GM12872 (cell line): Measurements from ENCODE around the gene TMPRSS7.
A peak's percentile ranks its signal among the peaks of the same experiment; 100 is the strongest.

Experiments
- TF ChIP-seq, protein P1 (sequence below): IDR thresholded peaks from 3 replicates; pipeline ENCODE4 v1.5.1; 2011; ENCODE audit warnings: low read depth, mild to moderate bottlenecking, low read length, moderate library complexity; ENCODE audit not compliant: insufficient read depth

TMPRSS7 gene

DNA sequence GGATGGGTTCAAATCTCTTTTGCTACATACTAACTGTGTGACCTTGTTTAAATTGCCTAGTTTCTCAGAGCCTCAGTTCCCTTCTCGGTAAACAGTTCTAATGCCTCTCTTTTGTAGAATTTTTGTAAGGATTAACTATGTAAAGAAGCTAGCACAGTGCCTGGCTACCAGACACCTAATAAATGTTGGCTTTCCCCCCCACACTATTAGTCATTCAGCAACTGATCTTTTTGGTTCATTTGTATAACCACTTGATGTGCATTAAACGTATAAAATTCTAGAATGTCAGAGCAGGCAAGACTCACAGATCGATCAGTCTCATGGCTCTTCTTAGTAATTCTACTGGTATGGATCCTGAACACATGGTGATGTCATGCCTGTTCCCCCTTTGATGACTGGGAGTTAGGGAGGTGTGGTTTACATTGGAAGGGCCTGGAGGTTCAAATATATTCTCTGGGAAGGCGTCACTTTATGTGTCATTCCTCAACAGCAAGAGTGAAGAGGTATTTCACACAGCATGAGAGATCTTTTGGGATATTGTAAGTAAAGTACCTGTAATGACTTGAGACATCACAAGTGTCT is 29.4 kb upstream of the TMPRSS7 start:
- TF ChIP-seq, protein P1, sequence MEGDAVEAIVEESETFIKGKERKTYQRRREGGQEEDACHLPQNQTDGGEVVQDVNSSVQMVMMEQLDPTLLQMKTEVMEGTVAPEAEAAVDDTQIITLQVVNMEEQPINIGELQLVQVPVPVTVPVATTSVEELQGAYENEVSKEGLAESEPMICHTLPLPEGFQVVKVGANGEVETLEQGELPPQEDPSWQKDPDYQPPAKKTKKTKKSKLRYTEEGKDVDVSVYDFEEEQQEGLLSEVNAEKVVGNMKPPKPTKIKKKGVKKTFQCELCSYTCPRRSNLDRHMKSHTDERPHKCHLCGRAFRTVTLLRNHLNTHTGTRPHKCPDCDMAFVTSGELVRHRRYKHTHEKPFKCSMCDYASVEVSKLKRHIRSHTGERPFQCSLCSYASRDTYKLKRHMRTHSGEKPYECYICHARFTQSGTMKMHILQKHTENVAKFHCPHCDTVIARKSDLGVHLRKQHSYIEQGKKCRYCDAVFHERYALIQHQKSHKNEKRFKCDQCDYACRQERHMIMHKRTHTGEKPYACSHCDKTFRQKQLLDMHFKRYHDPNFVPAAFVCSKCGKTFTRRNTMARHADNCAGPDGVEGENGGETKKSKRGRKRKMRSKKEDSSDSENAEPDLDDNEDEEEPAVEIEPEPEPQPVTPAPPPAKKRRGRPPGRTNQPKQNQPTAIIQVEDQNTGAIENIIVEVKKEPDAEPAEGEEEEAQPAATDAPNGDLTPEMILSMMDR: no peak

DNA sequence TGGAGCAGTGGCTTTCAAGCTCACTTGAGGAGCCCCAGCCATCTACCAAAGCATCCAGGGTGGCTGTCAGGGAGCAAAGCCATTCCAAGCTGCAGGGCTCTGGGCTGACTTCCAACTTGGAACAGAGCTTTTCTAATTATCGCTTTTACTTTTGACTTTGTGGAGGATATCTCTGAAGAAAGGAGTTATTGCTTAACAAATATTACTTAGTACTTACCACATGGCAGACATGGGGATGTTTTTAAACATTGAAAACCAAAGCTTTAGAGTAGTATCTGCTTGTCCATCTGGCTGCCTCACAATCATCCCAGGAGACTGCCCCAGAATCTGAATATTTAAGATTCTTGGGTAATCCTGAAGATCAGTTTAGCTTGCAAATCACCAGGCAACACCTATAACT is 26.9 kb upstream of the TMPRSS7 start:
- TF ChIP-seq, protein P1: no peak

DNA sequence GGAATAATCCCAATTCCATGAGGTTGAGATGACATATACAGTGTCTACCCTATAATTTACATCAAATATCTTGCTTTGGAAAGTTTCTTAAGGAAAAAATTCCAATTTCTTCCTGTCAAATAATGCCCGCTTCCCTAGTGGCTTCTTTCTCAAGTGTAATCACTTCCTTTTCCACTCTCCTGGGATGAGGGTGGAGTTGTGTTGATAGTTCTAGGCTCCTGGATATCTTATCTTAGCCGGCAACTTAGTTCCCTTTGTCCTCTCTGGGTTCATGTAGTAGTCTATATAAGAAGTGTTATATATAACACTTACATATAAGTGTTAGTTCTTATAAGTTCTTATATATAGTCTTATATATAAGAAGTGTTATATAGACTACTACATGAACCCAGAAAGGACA is 24.9 kb upstream of the TMPRSS7 start:
- TF ChIP-seq, protein P1: no peak

DNA sequence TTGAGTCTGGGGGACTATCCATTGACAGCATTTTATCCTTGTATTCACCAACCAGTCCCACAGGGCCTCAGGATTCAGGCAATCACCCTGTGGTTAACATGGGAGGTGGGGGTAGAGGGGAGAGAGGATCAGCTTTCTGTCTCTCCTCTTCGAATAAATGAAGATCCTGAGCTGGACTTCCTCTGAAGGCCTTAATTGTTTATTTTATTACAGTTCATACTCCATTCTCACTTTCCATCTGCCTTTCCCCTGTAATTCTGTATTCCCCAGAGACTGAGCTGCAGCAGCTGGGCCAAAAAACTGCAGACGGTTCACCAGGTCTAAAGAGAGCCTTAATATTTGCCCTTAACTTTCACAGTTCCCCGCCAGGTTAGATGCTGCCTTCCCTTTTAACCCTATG is 23.9 kb upstream of the TMPRSS7 start:
- TF ChIP-seq, protein P1: no peak

DNA sequence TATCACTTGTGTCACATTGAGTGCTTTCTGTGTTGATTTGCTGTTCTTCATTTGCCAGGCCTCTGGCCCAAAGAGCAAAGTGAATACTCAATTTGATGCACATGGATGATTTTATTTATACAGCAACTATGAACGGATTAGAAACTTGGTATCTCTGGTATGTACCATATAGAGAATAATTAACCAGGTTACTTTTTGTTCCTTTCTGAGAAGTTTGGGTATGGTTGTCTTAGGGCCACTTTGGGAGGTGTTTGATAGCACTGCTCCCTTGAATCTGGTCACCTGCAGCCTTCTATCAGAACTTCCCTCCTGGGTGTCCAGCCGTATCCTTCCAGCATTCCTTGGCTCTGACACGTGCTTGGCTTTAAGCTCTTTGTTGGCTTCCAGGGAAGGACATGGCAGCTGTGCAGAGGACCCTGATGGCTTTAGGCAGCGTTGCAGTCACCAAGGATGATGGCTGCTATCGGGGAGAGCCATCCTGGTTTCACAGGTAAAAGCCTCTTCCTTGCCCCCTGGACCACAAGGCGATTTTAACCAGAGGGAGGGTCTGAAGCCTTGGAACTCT is 23.1 kb upstream of the TMPRSS7 start:
- TF ChIP-seq, protein P1: no peak

DNA sequence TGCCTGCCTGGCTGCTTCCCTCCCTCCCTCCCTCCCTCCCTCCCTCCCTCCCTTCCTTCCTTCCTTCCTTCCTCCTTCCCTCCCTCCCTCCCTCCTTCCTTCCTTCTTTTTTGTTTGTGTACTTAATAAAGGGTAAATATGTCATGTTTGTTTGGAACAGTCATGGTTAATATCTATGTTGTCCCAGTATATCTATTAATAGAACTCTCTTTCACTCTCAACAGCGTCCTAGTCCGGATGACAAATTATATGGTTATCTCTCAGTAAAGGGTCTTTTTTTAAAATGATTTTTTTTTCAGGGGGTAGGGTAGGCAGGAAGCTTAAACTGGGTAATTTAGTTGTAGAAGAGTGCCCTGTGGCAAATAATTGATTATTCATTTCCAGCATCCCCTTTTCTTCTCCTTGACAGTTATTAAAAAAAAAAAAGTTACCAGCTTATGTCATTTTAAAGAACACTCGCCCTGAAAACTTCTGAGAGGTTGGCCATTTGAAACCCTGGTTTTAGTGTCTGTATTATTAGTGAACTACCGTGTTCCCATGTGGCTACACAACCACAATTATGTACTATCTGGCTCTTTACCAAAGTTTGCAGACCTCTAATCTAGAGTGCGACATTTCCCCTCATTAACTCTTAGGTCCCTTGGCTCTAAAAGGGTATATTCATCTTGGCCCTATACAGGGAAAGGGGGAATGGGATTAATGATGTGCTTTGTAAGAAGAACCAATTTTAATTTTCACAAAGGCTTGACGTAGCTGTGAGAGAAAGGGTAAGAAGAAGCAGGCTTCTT is 22.1 kb upstream of the TMPRSS7 start:
- TF ChIP-seq, protein P1: no peak

DNA sequence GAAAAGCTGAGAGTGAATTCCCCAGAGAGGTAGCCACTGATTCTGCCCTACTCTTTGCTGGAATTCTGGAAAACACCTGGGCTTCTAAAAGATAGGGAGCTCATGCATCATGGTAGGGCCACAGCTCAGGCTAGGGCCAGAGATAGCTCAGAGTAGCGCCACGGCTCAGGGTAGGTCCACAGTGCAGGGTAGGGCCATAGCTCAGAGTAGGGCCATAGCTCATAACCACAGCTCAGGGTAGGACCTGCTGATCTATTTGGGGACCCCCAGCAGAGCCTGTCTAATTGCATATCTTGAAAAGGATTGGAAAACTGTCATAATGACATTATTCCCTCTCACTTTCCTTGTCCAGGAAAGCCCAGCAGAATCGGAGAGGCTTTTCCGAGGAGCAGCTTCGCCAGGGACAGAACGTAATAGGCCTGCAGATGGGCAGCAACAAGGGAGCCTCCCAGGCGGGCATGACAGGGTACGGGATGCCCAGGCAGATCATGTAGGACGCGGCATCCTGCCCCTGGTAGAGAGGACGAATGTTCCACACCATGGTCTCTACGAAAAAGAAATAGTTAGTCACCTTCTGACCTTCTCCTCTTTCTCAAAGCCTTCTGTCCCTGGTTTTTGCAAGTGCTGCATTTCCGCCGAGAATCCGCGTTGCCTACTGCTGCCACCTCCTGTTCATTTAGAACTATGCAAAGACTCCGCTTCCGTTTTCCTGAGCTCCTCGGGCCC is 21.3 kb upstream of the TMPRSS7 start:
- TF ChIP-seq, protein P1: peak; percentile 67
